SK-N-MC (cell line): ENCODE data around the gene UBE3B.

Experiments
- DNase-seq: peaks from one replicate; pipeline ENCODE4 v3.0.0-alpha.2; 2011; ENCODE audit warnings: low read depth, low spot score
- H3K27ac ChIP-seq: fragments of 200-600 bp; sonication (generic); 2 replicates; pipeline ENCODE4 v1.5.1; 2016; ENCODE audit warnings: mixed run types
- H3K36me3 ChIP-seq: fragments of 200-600 bp; sonication (generic); 2 replicates; pipeline ENCODE4 v1.6.1; 2017; ENCODE audit warnings: antibody characterized with exemption, low read length, mixed read lengths; ENCODE audit not compliant: insufficient read depth
- H3K4me3 ChIP-seq: fragments of 200-600 bp; sonication (generic); 2 replicates; pipeline ENCODE4 v1.5.1; 2016
- H3K9ac ChIP-seq: fragments of 200-600 bp; sonication (generic); 2 replicates; pipeline ENCODE4 v1.8.0; 2017; ENCODE audit warnings: mixed run types, mixed read lengths; ENCODE audit not compliant: insufficient read length
- H3K9me3 ChIP-seq: fragments of 200-600 bp; sonication (generic); 2 replicates; pipeline ENCODE4 v1.6.1; 2017; ENCODE audit warnings: low read depth, mild to moderate bottlenecking, antibody characterized with exemption, low read length, moderate library complexity, mixed read lengths
- EZH2 ChIP-seq: fragments of 200-600 bp; sonication (generic); IDR thresholded peaks from one replicate; pipeline ENCODE4 v1.6.1; 2017; ENCODE audit warnings: antibody characterized with exemption
- FOXP2 ChIP-seq: optimal IDR thresholded peaks from 2 replicates; pipeline ENCODE3; 2011; ENCODE audit warnings: mild to moderate bottlenecking, moderate library complexity; ENCODE audit not compliant: insufficient read depth; ENCODE audit errors: extremely low read length, control extremely low read depth
- POLR2AphosphoS5 ChIP-seq: IDR thresholded peaks from 2 replicates; pipeline ENCODE4 v1.6.1; 2012; ENCODE audit warnings: mild to moderate bottlenecking, low read depth, low read length, borderline replicate concordance

Gene UBE3B

DNA sequence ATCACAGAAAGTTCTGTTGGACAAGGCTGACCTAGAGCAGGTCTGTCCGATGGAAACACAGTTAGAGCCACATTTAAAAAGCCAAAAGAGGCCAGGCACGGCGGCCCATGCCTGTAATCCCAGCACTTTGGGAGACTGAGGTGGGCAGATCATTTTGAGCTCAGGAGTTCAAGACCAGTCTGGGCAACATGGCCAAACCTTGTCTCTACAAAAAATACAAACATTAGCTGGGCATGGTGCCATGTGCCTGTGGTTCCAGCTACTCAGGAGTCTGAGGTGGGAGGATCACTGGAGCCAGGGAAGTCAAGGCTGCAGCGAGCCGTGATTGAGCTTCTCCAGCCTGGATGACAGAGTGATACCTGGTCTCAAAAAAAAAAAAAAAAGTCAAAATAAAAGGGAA, 14.9 kb downstream of the UBE3B start:
- no peak for DNase-seq
- no peak overlapping the region for H3K4me3 ChIP-seq
- no peak for TF ChIP-seq POLR2AphosphoS5
- TF ChIP-seq FOXP2: no peak
- TF ChIP-seq EZH2: no peak
- H3K36me3 ChIP-seq: peaks cover 57% of the 10 kb centered on the region
- no peaks in the 10 kb centered on the region for H3K9me3 ChIP-seq
- no peak overlapping the region for H3K27ac ChIP-seq
- H3K9ac ChIP-seq: no peak overlapping the region

DNA sequence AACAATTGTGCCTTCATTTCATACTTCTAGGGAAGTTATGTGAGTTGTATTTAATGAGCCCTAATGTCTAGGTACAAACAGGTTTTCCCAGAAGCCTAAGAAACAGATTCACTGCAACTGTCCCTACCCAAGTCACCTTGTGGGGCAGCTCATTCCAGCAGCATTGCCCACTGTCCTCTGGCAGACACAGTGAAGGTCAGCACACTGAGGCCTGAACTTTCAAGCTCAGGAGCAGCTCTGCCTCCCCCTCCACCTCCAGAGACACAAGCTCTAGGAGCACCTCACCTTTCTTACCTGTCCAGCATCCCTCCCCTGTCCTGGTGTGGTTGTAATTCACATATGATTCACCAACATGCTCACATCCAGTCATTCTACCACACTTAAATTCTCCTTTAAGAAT, 15.7 kb downstream of the UBE3B start:
- H3K9me3 ChIP-seq: no peaks in the 10 kb centered on the region
- H3K9ac ChIP-seq: no peak overlapping the region
- no peak overlapping the region for H3K4me3 ChIP-seq
- peaks cover 56% of the 10 kb centered on the region for H3K36me3 ChIP-seq
- DNase-seq: no peak
- no peak for TF ChIP-seq EZH2
- no peak for TF ChIP-seq FOXP2
- TF ChIP-seq POLR2AphosphoS5: no peak
- H3K27ac ChIP-seq: no peak overlapping the region

- Histone ChIP-seq H3K36me3 (peaks cover 52% of the 10 kb centered on the region), H3K4me3 (no peak overlapping the region), H3K27ac (no peak overlapping the region), H3K9me3 (no peaks in the 10 kb centered on the region), H3K9ac (no peak overlapping the region)
- DNase-seq: no peak
- TF ChIP-seq POLR2AphosphoS5 (no peak), FOXP2 (no peak), EZH2 (no peak)
These were observed 16.5 kb downstream of the UBE3B start for GRCh38 chr12:109493938-109494337.

- DNase-seq: no peak
- Histone ChIP-seq H3K4me3 (no peak overlapping the region), H3K36me3 (peaks cover 47% of the 10 kb centered on the region), H3K9me3 (no peaks in the 10 kb centered on the region), H3K27ac (no peak overlapping the region), H3K9ac (no peak overlapping the region)
- no peak for TF ChIP-seq POLR2AphosphoS5
- TF ChIP-seq FOXP2: no peak
- no peak for TF ChIP-seq EZH2
These were observed 17.0 kb downstream of the UBE3B start for GRCh38 chr12:109494348-109494881.

GRCh38 chr12:109495012-109495411, 17.6 kb downstream of the UBE3B start:
- Histone ChIP-seq H3K9ac (no peak overlapping the region), H3K27ac (no peak overlapping the region), H3K9me3 (no peaks in the 10 kb centered on the region), H3K4me3 (no peak overlapping the region), H3K36me3 (peaks cover 41% of the 10 kb centered on the region)
- no peak for DNase-seq
- TF ChIP-seq FOXP2: no peak
- TF ChIP-seq EZH2: no peak
- no peak for TF ChIP-seq POLR2AphosphoS5

GRCh38 chr12:109496306-109496705, 18.9 kb downstream of the UBE3B start:
- peaks cover 38% of the 10 kb centered on the region for H3K36me3 ChIP-seq
- no peak for DNase-seq
- H3K4me3 ChIP-seq: no peak overlapping the region
- no peak for TF ChIP-seq POLR2AphosphoS5
- no peak overlapping the region for H3K9ac ChIP-seq
- no peak overlapping the region for H3K27ac ChIP-seq
- H3K9me3 ChIP-seq: no peaks in the 10 kb centered on the region

- no peak for DNase-seq
These were observed 20.2 kb downstream of the UBE3B start for GRCh38 chr12:109497675-109498074.

GRCh38 chr12:109500406-109501185, 23.2 kb downstream of the UBE3B start:
- H3K36me3 ChIP-seq: peaks cover 44% of the 10 kb centered on the region
- no peak for TF ChIP-seq POLR2AphosphoS5
- no peak for TF ChIP-seq EZH2
- TF ChIP-seq FOXP2: no peak
- H3K9me3 ChIP-seq: no peaks in the 10 kb centered on the region
- no peak overlapping the region for H3K4me3 ChIP-seq
- no peak overlapping the region for H3K27ac ChIP-seq
- H3K9ac ChIP-seq: no peak overlapping the region
- DNase-seq: no peak

More at GRCh38 chr12:109497675-109498074, 20.2 kb downstream of the UBE3B start:
- Histone ChIP-seq H3K36me3 (peaks cover 36% of the 10 kb centered on the region), H3K27ac (no peak overlapping the region), H3K9ac (no peak overlapping the region), H3K9me3 (no peaks in the 10 kb centered on the region), H3K4me3 (no peak overlapping the region)
- TF ChIP-seq POLR2AphosphoS5: no peak
- no peak for TF ChIP-seq FOXP2
